GM19463 (cell line): ENCODE measurements around the gene HMCN2.

Experiments used
- ATAC-seq: cut with Tn5 transposase; IDR thresholded peaks from one replicate; pipeline ENCODE4 v1.9.1; 2021; ENCODE audit warnings: mild to moderate bottlenecking, moderate library complexity; ENCODE audit not compliant: unreplicated experiment

Gene HMCN2

DNA sequence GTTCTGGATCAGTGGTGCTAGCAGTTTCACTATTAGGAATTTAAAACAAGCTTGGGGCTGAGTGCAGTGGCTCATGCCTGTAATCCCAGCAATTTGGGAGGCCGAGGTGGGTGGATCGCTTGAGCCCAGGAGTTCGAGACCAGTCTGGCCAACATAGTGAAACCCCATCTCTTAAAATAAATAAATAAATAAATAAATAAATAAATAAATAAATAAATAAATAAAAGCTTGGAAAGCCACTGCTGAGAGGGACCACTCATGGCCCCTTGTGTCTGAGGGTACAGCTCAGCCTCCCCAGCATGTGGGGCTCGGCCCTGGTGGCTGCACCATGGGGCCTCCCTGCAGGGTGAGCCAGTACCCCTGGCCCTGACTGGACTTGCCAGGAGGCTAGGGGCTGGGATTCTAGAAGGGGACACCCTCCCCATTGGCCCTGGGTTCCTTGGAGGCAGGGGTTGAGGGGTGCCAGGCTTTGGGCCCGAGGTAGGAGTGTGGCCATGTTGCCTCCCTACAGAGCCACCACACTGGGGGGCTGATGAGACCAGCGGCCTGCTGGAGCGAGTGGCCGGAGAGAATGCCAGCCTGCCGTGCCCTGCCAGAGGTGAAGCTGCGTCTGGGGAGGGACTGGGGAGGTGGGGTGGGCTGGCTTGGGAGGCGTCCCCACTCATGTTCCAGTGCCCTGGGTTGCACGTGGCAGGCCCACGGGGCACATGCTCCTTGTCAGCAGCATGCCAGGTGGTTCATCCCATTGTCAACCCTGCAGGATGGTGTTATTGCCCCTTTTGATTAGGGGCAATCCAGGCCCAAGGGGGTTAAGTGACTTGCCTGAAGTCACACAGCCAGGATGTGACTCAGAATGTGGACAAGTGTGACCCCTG is 76.5 kb downstream of the HMCN2 start:
- no peak for ATAC-seq

DNA sequence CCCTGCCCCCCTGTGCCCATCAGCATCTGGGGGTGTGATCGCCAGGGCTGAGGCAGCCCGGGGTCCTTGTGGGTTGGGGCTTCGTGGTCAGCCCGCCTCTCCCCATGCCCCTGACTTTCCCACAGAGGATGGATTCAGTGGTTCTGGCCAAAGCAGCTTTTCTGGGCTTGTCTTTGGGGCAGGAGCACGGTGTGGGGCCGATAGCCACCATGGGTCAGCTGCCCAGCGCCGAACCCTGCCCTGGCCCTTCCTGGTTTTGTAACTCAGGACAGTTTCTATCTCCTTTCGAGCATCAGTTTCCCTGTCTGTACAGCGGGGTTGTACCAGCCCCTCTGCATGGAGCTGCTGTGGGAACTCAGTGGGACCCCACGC is 77.1 kb downstream of the HMCN2 start:
- ATAC-seq: no peak

GRCh38 chr9:130343445-130343918 is 77.9 kb downstream of the HMCN2 start:
- ATAC-seq: no peak

DNA sequence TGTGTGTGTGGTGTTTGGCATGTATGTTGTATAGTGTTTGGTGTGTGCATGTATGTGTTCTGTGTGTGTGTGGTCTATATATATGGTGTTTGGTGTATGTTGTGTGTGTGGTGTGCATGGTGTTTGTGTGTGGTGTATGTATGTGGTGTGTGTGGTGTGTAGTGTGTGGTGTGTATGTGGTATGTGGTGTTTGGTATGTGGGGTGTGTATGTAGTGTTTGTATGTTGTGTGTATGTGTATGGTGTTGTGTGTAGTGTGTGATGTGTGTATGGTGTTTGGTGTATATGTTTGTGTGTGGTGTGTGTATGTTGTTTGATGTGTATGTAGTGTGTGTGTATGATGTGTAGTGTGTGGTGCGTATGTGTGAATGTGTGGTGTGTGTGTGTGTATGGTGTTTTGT is 78.8 kb downstream of the HMCN2 start:
- no peak for ATAC-seq

- ATAC-seq: no peak
Measured at GRCh38 chr9:130345009-130345896, 79.7 kb downstream of the HMCN2 start.

- ATAC-seq: no peak
Measured at GRCh38 chr9:130345897-130346385, 80.4 kb downstream of the HMCN2 start.

DNA sequence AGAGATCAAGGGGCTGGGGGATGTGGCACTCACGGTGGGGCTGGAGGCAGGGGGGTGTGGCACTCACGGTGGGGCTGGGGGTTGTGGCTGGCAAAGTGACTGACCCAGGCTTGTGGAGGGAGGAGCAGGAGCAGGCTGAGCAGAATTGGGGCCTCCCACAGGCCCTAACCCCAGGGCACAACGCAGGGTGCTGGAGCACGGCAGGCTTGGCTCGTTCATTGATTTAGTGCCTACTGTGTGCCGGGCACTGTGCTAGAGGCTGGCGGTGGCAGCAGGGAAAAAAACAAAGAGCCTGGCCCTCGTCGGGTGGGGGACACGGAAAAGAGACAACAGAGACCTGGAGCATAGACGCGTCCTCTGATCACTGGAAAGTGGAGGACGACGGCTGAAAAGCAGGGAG is 80.9 kb downstream of the HMCN2 start:
- no peak for ATAC-seq

DNA sequence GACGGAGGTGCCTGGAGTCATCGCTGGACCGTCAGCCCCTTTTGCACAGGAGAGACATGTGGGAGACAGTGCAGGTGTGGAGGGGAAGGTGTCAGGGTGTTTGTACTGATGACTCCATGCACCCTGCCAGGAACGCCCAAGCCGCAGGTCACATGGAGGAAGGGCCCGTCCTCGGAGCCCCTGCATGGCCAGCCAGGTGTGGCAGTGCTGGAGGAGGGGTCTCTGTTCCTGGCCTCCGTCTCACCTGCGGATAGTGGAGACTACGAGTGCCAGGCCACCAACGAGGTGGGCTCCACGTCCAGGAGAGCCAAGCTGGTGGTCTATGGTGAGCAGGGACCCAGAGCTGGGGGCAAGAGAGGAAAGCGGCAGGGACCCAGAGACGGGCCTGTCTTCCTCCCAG is 81.5 kb downstream of the HMCN2 start:
- ATAC-seq: no peak

DNA sequence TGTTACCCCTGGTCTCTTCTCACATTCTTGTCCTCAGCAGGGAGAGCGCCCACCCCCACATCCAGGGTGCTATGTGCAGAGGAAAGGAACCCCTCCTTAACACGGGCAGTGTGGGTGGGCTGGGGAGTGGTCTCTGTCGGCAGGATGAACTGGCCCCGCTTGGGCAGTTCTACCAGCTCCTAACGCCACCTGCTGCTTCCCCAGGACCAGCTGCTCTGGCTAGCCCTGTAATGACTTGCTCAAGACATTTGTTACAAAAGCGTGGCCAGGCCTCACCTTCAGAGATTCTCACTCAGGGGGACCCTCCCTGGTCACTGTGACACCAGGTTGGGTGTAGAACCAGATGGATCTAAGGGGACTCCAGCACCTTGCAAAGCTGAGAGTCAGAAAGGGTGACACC is 82.4 kb downstream of the HMCN2 start:
- no peak for ATAC-seq

DNA sequence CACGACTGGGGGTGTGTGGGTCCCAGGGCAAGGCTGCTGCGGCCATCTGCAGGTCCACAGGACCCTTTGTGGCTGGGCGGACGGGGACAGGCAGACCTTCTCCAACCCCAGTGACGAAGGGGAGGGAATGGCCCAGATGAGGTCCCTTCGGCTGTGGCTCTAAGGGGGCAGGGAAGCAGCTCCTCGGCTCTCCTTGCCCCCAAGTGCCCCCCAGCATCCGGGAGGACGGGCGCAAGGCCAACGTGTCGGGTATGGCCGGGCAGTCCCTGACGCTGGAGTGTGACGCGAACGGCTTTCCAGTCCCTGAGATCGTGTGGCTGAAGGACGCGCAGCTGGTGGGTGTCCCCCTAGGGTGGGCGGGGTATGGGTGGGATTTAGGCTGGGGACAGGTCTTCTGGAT is 82.8 kb downstream of the HMCN2 start:
- no peak for ATAC-seq

GRCh38 chr9:130348881-130349280 is 83.3 kb downstream of the HMCN2 start:
- ATAC-seq: no peak

DNA sequence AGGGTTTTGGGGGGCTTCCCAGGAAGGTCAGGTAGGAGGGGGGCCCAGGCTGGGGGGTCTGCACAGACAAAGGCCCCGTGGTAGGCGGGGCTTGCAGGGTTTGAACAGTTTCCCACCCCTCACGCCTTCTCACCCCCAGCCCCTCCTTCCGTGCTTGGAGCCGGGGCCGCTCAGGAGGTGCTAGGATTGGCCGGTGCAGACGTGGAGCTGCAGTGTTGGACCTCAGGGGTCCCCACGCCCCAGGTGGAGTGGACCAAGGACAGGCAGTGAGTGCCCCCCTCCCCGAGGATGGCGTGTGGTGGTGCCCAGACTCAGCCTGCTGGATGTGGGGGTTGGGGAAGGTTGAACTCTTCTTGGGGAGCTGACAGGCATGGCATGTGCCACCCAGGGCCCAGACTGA is 83.8 kb downstream of the HMCN2 start:
- ATAC-seq: no peak

GRCh38 chr9:130351343-130351742 is 85.8 kb downstream of the HMCN2 start:
- no peak for ATAC-seq

DNA sequence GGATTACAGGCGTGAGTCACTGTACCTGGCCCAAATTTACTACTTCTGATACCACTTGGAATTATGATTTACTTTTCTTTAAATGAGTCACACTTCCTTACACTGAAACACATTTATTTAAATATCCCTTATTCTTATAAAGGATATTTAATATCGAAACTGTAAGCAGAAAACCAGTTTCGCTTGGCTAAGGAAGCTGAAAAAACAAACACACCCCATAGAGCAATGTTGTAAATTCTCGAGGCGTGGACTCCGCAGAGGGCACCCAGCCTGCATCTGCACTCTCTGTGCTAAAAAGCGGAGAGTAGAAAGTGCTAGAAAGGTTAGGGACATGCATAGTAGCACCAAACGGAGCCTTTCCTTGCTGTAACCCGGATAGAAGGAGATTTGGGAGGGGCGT is 86.5 kb downstream of the HMCN2 start:
- ATAC-seq: no peak

- ATAC-seq: no peak
Measured at GRCh38 chr9:130352586-130353285, 87.2 kb downstream of the HMCN2 start.

DNA sequence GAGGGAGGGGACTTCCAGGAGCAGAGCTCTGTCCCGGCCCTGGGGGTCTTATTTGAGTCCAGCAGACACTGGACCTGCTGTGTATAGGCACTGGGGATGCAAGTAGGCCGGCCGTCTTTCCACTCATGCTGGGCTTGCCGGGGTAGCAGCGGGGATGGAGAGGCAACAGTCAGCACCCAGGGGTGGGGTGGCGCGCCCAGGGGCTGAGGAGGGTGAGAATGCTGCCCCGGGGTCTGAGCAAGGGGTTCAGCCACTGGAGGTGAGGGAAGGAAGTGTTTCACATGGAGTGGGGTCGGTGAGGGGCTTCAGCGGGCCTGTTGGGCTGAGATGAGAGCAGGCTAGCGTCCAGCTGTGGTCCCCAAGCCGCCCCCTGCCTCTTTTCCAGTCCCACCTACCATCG is 88.8 kb downstream of the HMCN2 start:
- ATAC-seq: no peak

DNA sequence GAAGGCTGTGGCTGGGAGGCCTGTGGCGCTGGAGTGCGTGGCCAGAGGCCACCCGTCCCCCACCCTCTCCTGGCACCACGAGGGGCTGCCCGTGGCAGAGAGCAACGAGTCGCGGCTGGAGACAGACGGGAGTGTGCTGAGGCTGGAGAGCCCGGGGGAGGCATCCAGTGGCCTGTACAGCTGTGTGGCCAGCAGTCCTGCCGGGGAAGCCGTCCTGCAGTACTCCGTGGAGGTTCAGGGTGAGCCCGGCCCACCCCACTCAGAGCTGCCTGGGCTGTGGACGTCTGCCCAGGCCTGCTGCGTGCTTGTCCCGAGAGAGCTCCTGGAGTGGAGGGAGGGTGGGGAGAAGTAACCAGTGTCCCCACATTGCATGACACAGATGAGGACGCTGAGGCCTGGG is 89.2 kb downstream of the HMCN2 start:
- no peak for ATAC-seq

GRCh38 chr9:130356033-130356432 is 90.5 kb downstream of the HMCN2 start:
- no peak for ATAC-seq

DNA sequence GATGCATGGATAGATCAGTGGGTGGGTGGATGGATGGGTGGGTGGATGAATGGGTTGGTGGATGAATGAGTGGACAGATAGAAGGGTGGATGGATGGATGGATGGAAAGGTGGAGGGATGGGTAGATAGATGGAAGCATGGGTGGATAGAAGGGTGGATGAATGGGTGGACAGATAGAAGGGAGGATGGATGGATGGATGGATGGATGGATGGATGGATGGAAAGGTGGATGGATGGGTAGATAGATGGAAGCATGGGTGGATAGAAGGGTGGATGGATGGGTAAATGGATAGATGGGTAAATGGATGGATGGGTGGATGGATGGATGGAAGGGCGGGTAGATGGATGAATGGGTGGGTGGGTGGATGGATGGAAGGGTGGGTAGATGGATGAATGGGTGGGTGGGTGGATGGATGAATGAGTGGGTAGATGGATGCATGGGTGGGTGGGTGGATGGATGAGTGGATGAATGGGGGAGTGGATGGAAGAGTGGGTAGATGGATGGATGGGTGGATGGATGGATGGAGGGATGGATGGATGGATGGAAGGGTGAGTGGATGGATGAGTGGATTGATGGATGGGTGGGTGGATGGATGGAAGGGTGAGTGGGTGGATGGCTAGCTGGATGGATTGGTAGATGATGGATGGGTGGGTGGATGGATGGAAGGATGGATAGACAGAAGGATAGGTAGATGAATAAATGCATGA is 91.5 kb downstream of the HMCN2 start:
- no peak for ATAC-seq

GRCh38 chr9:130358928-130359327 is 93.4 kb downstream of the HMCN2 start:
- ATAC-seq: no peak

DNA sequence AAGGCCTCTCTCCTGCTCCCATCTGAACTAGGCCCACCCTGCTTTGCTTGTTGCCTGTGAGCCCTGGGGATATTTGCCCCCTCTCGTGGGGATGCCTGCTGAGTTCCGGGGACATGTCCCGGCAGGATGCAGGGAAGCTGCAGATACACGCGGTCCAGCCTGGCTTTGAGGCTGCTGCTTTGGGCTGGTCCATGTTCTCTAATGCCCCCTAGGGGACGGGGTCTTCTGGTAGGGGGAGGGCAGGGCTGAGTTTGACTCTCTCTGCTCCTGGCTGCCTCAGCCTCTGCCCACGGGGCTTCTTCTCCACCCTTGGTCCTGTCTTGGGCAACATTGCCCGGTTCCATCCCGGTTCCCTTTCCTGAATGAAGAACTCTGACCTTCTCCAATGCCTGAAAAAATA is 94.3 kb downstream of the HMCN2 start:
- no peak for ATAC-seq
